Gastrocnemius medialis (tissue), 4 donors: Measurements from ENCODE around the gene TLE1. TPM values are rescaled to one million over a fixed set of nuclear protein-coding genes. Genes with fewer than 3 reads are reported as not detected.

Experiments used
- ATAC-seq, 2 donors: fragments of 150-250 bp; one replicate each; pipeline ENCODE4 v1.9.1; 2016
- DNase-seq, 2 donors: peaks; one replicate each; pipeline ENCODE4 v3.0.0-alpha.2; 2019
- H3K27ac ChIP-seq, 4 donors: fragments of 200-600 bp; sonication (generic); 1 replicate in 1 of 4; 2 replicates in 3 of 4; pipeline ENCODE4 v1.5.1; 2016 to 2018; ENCODE audit warnings: mild to moderate bottlenecking in 2 of 4, moderate library complexity in 1 of 4
- H3K27me3 ChIP-seq, 3 donors: fragments of 200-600 bp; sonication (generic) in 2 of 3; 1 replicate in 1 of 3; 2 replicates in 2 of 3; pipeline versions ENCODE4 v1.5.1 to v1.6.0; 2016 to 2019; ENCODE audit warnings: mild to moderate bottlenecking in 1 of 3, moderate library complexity in 1 of 3
- H3K36me3 ChIP-seq, 2 donors: fragments of 200-600 bp; sonication (generic) in 1 of 2; one replicate each; pipeline ENCODE4 v1.5.1; 2017 to 2018
- H3K4me1 ChIP-seq, 2 donors: fragments of 200-600 bp; sonication (generic) in 1 of 2; one replicate each; pipeline ENCODE4 v1.5.1; 2016 to 2017; ENCODE audit warnings: mild to moderate bottlenecking in 2 of 2
- H3K4me3 ChIP-seq, 4 donors: fragments of 200-600 bp; sonication (generic) in 3 of 4; 1 replicate in 1 of 4; 2 replicates in 3 of 4; pipeline ENCODE4 v1.5.1; 2016 to 2019; ENCODE audit warnings: mild to moderate bottlenecking in 2 of 4
- H3K9me3 ChIP-seq, 3 donors: fragments of 200-600 bp; sonication (generic) in 2 of 3; 1 replicate in 1 of 3; 2 replicates in 2 of 3; pipeline ENCODE4 v1.5.1; 2016 to 2019
- POLR2A ChIP-seq, 2 donors: fragments of 450-650 bp; IDR thresholded peaks; one replicate each; pipeline ENCODE4 v1.6.1; 2017; ENCODE audit warnings: antibody characterized with exemption in 2 of 2, mild to moderate bottlenecking in 2 of 2, moderate library complexity in 2 of 2
- in situ Hi-C, 4 donors: fragments of 200-750 bp; cut with MboI; loops; one replicate each; pipeline versions ENCODE4 v1.15.0 to v1.8.0; 2017; ENCODE audit warnings: low sequenced_read_pairs in 4 of 4
- intact Hi-C: fragments of 100-400 bp; cut with DNase I; formaldehyde crosslinking; loops from one replicate; pipeline ENCODE4 v1.15.1; 2023; ENCODE audit warnings: low total_unique reads
- total RNA-seq, 4 donors: library from RNA; depleted of rRNA; stranded (reverse); fragments of >200 nt; gene quantifications; one replicate each; pipeline versions ENCODE4 v1.1.0 to v1.2.3, GENCODE V29; 2016
- TF ChIP-seq, protein P1 (sequence below), 5 experiments: fragments of 450-650 bp in 3 of 5; fragments of 200-600 bp in 2 of 5; sonication (generic) in 2 of 5; IDR thresholded peaks in 4 of 5; conservative IDR thresholded peaks in 1 of 5; 1 replicate in 4 of 5; 2 replicates in 1 of 5; pipeline ENCODE4 v1.5.1; 2016 to 2019; ENCODE audit warnings: antibody characterized with exemption in 5 of 5, mild to moderate bottlenecking in 3 of 5, moderate library complexity in 3 of 5

TLE1 gene
- total RNA-seq, 4 donors from 2014 or later = 32.0 to 159 (median 55.4) TPM

DNA sequence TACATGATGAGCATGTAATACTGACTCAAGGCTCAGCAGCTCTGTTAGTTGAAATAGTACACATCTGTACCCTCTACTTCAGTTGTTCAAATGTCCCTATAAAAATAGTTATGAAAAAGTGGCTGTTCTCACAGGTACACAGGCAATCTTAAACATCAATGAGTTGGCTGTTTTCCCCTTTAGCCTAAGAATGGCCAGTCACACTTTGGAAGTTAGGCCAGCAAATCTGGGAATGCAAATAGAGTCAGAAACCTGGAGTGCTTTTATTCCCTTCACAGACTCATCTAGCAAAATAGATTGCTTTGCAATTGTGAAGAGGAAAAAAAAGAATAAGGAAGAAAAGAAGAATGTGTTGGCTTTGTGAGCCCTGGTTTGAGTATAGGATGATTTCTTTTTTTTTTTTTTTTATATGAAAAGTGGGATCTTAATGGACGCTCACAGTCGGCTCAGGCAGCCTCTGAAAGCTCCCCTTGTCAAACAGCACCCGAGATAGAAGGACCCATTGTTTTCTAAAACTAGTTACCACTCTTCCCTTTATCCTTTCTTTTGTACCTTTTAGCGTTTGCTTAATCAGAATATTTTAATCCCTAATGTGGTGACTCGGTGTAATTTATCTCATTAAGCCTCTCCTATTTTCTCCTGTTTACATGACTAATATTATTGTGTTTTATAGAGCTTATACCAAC is 27.9 kb upstream of the TLE1 start:
- in situ Hi-C loops = no loop called here
- no peaks in the 10 kb centered on the region for H3K27me3 ChIP-seq
- TF ChIP-seq, protein P1, sequence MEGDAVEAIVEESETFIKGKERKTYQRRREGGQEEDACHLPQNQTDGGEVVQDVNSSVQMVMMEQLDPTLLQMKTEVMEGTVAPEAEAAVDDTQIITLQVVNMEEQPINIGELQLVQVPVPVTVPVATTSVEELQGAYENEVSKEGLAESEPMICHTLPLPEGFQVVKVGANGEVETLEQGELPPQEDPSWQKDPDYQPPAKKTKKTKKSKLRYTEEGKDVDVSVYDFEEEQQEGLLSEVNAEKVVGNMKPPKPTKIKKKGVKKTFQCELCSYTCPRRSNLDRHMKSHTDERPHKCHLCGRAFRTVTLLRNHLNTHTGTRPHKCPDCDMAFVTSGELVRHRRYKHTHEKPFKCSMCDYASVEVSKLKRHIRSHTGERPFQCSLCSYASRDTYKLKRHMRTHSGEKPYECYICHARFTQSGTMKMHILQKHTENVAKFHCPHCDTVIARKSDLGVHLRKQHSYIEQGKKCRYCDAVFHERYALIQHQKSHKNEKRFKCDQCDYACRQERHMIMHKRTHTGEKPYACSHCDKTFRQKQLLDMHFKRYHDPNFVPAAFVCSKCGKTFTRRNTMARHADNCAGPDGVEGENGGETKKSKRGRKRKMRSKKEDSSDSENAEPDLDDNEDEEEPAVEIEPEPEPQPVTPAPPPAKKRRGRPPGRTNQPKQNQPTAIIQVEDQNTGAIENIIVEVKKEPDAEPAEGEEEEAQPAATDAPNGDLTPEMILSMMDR (IDR thresholded peaks at IDR 0.05 in 4 of 5, conservative IDR thresholded peaks at IDR 0.05 in 1 of 5) = no peak
- no peak for TF ChIP-seq POLR2A (IDR thresholded peaks at IDR 0.05)
- DNase-seq (no peak), ATAC-seq (no peak)
- H3K4me3 ChIP-seq = no peak overlapping the region
- no peaks in the 10 kb centered on the region for H3K4me1 ChIP-seq
- H3K9me3 ChIP-seq = no peaks in the 10 kb centered on the region
- H3K27ac ChIP-seq = no peak overlapping the region
- no peaks in the 10 kb centered on the region for H3K36me3 ChIP-seq
- intact Hi-C loops = no loop called here

GRCh38 chr9:81716409-81716808 is 27.1 kb upstream of the TLE1 start:
- no peak for DNase-seq
- no peak overlapping the region for H3K4me3 ChIP-seq
- intact Hi-C loops = no loop called here

DNA sequence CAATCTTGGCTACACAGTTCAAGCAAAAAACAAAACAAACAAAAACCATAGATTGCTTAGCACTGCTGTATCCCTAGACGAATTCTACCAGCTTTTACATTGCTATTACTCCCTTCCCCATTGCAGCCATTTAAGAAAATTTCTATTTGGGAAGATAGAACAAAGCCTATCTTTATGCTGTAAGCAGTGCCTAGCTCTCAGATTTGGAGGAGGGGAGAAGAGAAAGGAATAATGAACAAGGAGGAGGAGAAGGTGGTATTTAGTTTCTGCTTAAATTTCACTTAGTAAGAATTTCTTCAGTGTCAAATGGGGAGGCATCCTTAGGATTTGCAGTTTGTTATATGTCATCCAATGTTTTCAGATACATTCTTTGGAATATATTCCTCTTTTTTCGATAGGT is 16.2 kb upstream of the TLE1 start:
- in situ Hi-C loops = no loop called here

More at GRCh38 chr9:81716409-81716808, 27.1 kb upstream of the TLE1 start:
- Histone ChIP-seq H3K27ac (no peak overlapping the region), H3K9me3 (no peaks in the 10 kb centered on the region), H3K4me1 (no peaks in the 10 kb centered on the region), H3K27me3 (no peaks in the 10 kb centered on the region), H3K36me3 (no peaks in the 10 kb centered on the region)
- no peak for ATAC-seq
- TF ChIP-seq, protein P1 (IDR thresholded peaks at IDR 0.05 in 4 of 5, conservative IDR thresholded peaks at IDR 0.05 in 1 of 5) = no peak
- no peak for TF ChIP-seq POLR2A (IDR thresholded peaks at IDR 0.05)
- in situ Hi-C loops = no loop called here

DNA sequence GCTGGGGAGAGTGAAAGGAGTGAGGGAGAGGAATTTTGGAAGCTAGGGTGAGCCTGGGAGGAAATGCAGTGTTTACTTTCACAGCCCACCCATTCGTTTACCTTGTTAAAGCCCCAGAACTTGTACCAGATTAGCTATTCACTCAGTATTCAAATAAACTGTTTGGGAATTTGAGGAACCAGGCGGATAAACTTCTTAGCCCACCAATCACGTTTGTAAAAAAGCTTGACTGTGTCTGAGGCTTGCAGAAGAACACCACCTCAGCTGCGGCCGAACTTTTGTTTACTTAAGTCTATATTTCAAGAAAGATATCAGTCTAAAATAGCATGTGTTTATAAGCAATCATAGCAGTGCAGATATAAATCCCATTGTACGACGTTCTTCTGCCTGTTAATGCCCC is 5.2 kb upstream of the TLE1 start:
- H3K27me3 ChIP-seq = no peaks in the 10 kb centered on the region
- TF ChIP-seq, protein P1 (IDR thresholded peaks at IDR 0.05 in 4 of 5, conservative IDR thresholded peaks at IDR 0.05 in 1 of 5) = no peak
- TF ChIP-seq POLR2A (IDR thresholded peaks at IDR 0.05) = no peak
- H3K9me3 ChIP-seq = no peaks in the 10 kb centered on the region
- no peak for ATAC-seq
- no peak overlapping the region for H3K4me3 ChIP-seq
- intact Hi-C loops = no loop called here
- peaks cover 0 to 4% of the 10 kb centered on the region in 2 donors for H3K4me1 ChIP-seq
- no peaks in the 10 kb centered on the region for H3K36me3 ChIP-seq
- in situ Hi-C loops = no loop called here
- H3K27ac ChIP-seq = no peak overlapping the region
- DNase-seq = no peak

More for the DNA sequence above, 16.2 kb upstream of the TLE1 start:
- Histone ChIP-seq H3K27me3 (no peaks in the 10 kb centered on the region), H3K9me3 (no peaks in the 10 kb centered on the region), H3K4me1 (no peaks in the 10 kb centered on the region), H3K27ac (no peak overlapping the region), H3K36me3 (no peaks in the 10 kb centered on the region), H3K4me3 (no peak overlapping the region)
- TF ChIP-seq, protein P1 (IDR thresholded peaks at IDR 0.05 in 4 of 5, conservative IDR thresholded peaks at IDR 0.05 in 1 of 5) = no peak
- no peak for TF ChIP-seq POLR2A (IDR thresholded peaks at IDR 0.05)
- DNase-seq (no peak), ATAC-seq (no peak)
- intact Hi-C loops = no loop called here
